ENCODE data around the gene SLC44A1.

SLC44A1 gene

DNA sequence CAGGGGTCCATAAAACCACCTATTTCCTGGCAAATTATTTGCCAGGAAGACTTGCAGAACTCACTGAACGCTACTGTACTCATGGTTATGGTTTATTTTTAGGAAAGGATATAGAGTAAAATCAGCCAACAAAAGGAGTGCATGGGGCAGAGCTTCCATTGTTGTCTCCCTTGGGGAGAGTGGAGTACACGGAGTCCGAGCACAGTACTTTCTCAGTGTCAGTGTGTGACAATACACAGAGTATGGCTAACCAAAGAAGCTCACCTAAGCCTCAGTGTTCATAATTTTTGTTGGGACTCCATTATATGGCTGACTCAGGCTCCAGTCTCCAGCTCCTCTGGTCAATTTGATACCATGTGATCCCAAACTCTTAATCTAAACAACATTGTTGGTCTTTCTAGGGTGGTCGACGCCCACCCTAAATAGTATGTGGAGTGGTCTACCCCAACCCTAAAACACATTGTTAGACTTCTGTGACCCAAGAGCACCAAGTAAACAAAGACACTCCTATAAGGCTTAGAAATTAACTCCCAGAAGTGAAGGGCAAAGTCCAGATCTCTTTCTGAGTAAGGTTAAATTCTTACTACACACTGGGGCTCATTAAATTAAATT is 74.9 kb downstream of the SLC44A1 start (continued):
- no peak for TF ChIP-seq TOX (CRISPR knock-in tag; IDR thresholded peaks at IDR 0.05; ENCODE audit: borderline replicate concordance)

DNA sequence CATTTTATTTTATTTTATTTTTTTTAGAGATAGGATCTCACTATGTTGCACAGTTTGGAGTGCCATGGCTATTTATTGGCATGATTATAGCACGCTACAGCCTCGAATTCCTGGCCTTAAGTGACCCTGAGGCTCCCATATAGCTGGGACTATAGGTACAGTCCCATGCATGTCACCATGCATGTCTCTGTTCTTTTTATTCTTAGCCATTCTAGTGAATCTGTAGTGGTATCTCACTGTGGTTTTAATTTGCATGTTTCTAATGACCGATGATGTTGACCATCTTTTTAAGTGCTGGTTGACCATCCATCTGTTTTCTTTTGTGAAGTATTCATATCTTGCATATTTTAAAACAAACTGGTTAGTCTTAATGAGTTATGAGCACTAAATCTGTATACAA is 76.1 kb downstream of the SLC44A1 start:
- TF ChIP-seq RARB (CRISPR knock-in tag; IDR thresholded peaks at IDR 0.05) (no peak), BACH2 (CRISPR knock-in tag; IDR thresholded peaks at IDR 0.05; ENCODE audit: borderline replicate concordance) (no peak), PPARA (CRISPR knock-in tag; IDR thresholded peaks at IDR 0.05; ENCODE audit: borderline replicate concordance) (no peak), ESRRG (CRISPR knock-in tag; IDR thresholded peaks at IDR 0.05) (no peak), ZNF70 (CRISPR knock-in tag; IDR thresholded peaks at IDR 0.05) (no peak), ZNF565 (CRISPR knock-in tag; conservative IDR thresholded peaks at IDR 0.05; ENCODE audit: low read depth) (no peak)
- no peak for ATAC-seq

DNA sequence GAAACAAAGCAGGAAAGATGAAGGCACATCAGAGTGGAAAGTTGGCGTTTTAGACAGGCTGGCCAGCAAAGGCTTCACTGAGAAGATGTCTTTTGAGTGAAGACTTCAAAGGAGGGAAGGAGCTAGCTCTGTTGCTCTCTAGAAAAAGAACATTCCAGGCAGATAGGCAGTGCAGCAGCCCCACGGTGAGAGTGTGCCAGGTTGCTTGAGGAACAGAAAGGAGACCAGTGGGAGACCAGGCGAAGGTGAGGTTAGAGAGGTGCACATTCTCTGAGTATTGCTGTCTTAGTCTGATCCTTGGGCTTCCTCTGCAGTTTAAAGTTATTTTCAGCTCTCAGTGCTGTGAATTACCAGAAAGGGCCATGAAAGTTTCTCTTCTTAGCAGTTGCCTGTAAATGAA is 83.8 kb downstream of the SLC44A1 start:
- ATAC-seq, result no peak
- TF ChIP-seq GLIS3 (CRISPR knock-in tag; IDR thresholded peaks at IDR 0.05) (no peak), CSDC2 (CRISPR knock-in tag; IDR thresholded peaks at IDR 0.05) (no peak), ARNTL (CRISPR knock-in tag; IDR thresholded peaks at IDR 0.05; ENCODE audit: borderline replicate concordance, low read depth) (no peak), TOX (CRISPR knock-in tag; IDR thresholded peaks at IDR 0.05; ENCODE audit: borderline replicate concordance) (no peak), ZFP30 (CRISPR knock-in tag; IDR thresholded peaks at IDR 0.05) (no peak), ZNF70 (CRISPR knock-in tag; IDR thresholded peaks at IDR 0.05) (no peak), ISL1 (CRISPR knock-in tag; IDR thresholded peaks at IDR 0.05) (no peak), OSR1 (CRISPR knock-in tag; IDR thresholded peaks at IDR 0.05) (no peak), BACH2 (CRISPR knock-in tag; IDR thresholded peaks at IDR 0.05; ENCODE audit: borderline replicate concordance) (no peak), RARB (CRISPR knock-in tag; IDR thresholded peaks at IDR 0.05) (no peak)
- TF ChIP-seq, protein P1, sequence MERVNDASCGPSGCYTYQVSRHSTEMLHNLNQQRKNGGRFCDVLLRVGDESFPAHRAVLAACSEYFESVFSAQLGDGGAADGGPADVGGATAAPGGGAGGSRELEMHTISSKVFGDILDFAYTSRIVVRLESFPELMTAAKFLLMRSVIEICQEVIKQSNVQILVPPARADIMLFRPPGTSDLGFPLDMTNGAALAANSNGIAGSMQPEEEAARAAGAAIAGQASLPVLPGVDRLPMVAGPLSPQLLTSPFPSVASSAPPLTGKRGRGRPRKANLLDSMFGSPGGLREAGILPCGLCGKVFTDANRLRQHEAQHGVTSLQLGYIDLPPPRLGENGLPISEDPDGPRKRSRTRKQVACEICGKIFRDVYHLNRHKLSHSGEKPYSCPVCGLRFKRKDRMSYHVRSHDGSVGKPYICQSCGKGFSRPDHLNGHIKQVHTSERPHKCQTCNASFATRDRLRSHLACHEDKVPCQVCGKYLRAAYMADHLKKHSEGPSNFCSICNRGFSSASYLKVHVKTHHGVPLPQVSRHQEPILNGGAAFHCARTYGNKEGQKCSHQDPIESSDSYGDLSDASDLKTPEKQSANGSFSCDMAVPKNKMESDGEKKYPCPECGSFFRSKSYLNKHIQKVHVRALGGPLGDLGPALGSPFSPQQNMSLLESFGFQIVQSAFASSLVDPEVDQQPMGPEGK (CRISPR knock-in tag; IDR thresholded peaks at IDR 0.05; ENCODE audit: borderline replicate concordance), result no peak
- TF ChIP-seq, protein P2, sequence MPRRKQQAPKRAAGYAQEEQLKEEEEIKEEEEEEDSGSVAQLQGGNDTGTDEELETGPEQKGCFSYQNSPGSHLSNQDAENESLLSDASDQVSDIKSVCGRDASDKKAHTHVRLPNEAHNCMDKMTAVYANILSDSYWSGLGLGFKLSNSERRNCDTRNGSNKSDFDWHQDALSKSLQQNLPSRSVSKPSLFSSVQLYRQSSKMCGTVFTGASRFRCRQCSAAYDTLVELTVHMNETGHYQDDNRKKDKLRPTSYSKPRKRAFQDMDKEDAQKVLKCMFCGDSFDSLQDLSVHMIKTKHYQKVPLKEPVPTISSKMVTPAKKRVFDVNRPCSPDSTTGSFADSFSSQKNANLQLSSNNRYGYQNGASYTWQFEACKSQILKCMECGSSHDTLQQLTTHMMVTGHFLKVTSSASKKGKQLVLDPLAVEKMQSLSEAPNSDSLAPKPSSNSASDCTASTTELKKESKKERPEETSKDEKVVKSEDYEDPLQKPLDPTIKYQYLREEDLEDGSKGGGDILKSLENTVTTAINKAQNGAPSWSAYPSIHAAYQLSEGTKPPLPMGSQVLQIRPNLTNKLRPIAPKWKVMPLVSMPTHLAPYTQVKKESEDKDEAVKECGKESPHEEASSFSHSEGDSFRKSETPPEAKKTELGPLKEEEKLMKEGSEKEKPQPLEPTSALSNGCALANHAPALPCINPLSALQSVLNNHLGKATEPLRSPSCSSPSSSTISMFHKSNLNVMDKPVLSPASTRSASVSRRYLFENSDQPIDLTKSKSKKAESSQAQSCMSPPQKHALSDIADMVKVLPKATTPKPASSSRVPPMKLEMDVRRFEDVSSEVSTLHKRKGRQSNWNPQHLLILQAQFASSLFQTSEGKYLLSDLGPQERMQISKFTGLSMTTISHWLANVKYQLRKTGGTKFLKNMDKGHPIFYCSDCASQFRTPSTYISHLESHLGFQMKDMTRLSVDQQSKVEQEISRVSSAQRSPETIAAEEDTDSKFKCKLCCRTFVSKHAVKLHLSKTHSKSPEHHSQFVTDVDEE (CRISPR knock-in tag; IDR thresholded peaks at IDR 0.05), result no peak

DNA sequence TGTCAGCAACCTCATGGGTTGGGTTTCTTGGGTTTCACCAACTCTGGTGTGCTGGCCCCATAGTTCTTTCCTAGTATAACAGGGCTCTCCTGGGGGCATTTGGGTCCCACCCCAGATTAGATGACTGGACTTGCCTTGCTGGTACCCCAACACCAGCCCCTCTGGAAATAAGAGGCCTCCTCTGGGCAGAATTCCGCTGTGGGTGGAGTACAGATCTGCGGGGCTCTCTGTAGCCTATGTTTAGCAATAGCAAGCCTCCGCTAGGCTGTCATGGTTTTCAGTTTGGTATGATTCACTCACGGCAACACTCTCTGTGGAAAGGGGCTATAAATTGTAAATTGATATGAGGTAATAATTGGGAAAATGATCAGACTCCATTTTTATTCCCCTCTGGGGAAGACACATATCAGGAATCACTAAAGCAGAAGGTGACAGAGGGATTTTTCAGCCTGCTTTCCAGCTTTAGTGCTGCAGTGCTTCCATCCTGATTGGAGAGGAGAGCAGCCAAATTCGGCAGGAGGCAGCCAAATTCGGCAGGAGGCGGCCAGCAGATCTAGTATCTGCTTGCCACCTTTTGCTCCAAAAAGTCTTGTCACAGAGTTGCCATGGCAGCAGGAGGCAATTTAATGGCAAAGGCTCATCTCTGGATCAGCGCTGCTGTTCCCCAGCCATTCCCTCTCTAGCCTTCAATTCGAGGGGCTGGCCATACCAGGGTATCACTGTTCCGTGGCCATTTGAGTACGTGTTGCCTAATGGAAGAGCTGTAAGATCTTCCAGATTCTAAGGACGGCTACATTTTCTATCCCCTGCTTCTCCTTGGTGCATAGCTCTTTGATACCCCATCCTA is 84.6 kb downstream of the SLC44A1 start:
- TF ChIP-seq ESRRG (CRISPR knock-in tag; IDR thresholded peaks at IDR 0.05), result no peak
- TF ChIP-seq, protein P3, sequence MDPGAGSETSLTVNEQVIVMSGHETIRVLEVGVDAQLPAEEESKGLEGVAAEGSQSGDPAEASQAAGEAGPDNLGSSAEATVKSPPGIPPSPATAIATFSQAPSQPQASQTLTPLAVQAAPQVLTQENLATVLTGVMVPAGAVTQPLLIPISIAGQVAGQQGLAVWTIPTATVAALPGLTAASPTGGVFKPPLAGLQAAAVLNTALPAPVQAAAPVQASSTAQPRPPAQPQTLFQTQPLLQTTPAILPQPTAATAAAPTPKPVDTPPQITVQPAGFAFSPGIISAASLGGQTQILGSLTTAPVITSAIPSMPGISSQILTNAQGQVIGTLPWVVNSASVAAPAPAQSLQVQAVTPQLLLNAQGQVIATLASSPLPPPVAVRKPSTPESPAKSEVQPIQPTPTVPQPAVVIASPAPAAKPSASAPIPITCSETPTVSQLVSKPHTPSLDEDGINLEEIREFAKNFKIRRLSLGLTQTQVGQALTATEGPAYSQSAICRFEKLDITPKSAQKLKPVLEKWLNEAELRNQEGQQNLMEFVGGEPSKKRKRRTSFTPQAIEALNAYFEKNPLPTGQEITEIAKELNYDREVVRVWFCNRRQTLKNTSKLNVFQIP (CRISPR knock-in tag; IDR thresholded peaks at IDR 0.05; ENCODE audit: borderline replicate concordance, low read depth), result no peak
- TF ChIP-seq GLIS3 (CRISPR knock-in tag; IDR thresholded peaks at IDR 0.05), result no peak
- no peak for TF ChIP-seq ZFP30 (CRISPR knock-in tag; IDR thresholded peaks at IDR 0.05)
- no peak for TF ChIP-seq ZFP3 (CRISPR knock-in tag; IDR thresholded peaks at IDR 0.05)
- no peak for TF ChIP-seq ZNF8 (CRISPR knock-in tag; IDR thresholded peaks at IDR 0.05)
- no peak for TF ChIP-seq ZNF565 (CRISPR knock-in tag; conservative IDR thresholded peaks at IDR 0.05; ENCODE audit: low read depth)
- no peak for TF ChIP-seq CSDC2 (CRISPR knock-in tag; IDR thresholded peaks at IDR 0.05)
- no peak for TF ChIP-seq OSR1 (CRISPR knock-in tag; IDR thresholded peaks at IDR 0.05)
- no peak for ATAC-seq

DNA sequence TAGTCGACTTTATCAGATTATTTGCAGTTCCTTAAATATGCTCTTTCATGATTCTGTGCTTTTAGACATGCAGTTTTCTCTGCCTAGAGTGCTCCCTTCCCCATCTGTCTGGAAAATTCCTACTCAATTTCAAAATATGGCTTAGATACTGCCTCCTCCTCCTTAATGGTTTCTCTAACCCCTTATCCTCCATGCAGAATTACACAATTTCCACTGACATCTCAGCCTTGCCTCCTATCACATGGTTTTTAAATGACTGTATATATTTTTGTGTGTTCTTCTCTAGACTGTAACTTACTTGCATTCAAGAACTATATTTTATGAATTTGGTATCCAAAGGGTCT is 85.2 kb downstream of the SLC44A1 start:
- no peak for ATAC-seq
- no peak for TF ChIP-seq TOX (CRISPR knock-in tag; IDR thresholded peaks at IDR 0.05; ENCODE audit: borderline replicate concordance)
- TF ChIP-seq ZNF70 (CRISPR knock-in tag; IDR thresholded peaks at IDR 0.05), result no peak
- TF ChIP-seq CSDC2 (CRISPR knock-in tag; IDR thresholded peaks at IDR 0.05), result no peak
- TF ChIP-seq, protein P4, sequence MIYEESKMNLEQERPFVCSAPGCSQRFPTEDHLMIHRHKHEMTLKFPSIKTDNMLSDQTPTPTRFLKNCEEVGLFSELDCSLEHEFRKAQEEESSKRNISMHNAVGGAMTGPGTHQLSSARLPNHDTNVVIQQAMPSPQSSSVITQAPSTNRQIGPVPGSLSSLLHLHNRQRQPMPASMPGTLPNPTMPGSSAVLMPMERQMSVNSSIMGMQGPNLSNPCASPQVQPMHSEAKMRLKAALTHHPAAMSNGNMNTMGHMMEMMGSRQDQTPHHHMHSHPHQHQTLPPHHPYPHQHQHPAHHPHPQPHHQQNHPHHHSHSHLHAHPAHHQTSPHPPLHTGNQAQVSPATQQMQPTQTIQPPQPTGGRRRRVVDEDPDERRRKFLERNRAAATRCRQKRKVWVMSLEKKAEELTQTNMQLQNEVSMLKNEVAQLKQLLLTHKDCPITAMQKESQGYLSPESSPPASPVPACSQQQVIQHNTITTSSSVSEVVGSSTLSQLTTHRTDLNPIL (CRISPR knock-in tag; IDR thresholded peaks at IDR 0.05; ENCODE audit: low read depth), result no peak
- no peak for TF ChIP-seq ZNF565 (CRISPR knock-in tag; conservative IDR thresholded peaks at IDR 0.05; ENCODE audit: low read depth)
- no peak for TF ChIP-seq OSR1 (CRISPR knock-in tag; IDR thresholded peaks at IDR 0.05)
- no peak for TF ChIP-seq SNAI2 (CRISPR knock-in tag; IDR thresholded peaks at IDR 0.05)
- no peak for TF ChIP-seq ARNTL (CRISPR knock-in tag; IDR thresholded peaks at IDR 0.05; ENCODE audit: borderline replicate concordance, low read depth)
- TF ChIP-seq GLIS3 (CRISPR knock-in tag; IDR thresholded peaks at IDR 0.05), result no peak
- no peak for TF ChIP-seq PPARA (CRISPR knock-in tag; IDR thresholded peaks at IDR 0.05; ENCODE audit: borderline replicate concordance)
- TF ChIP-seq ZFP3 (CRISPR knock-in tag; IDR thresholded peaks at IDR 0.05), result no peak
- TF ChIP-seq, protein P1 (CRISPR knock-in tag; IDR thresholded peaks at IDR 0.05; ENCODE audit: borderline replicate concordance), result no peak
- TF ChIP-seq, protein P3 (CRISPR knock-in tag; IDR thresholded peaks at IDR 0.05; ENCODE audit: borderline replicate concordance, low read depth), result no peak

Measured in SK-N-SH treated with all-trans-retinoic acid at 6 μM for 48 hours (cell line).